ENCODE results near the gene TMEM125. TPM values are rescaled to one million over a fixed set of nuclear protein-coding genes. Genes with fewer than 3 reads are reported as not detected.

TMEM125 gene
- total RNA-seq, 2 donors from 2014 or later = 11.7 to 16.6 TPM

GRCh38 chr1:43266881-43267280, 2.9 kb upstream of the TMEM125 start:
- H3K4me1 Mint-ChIP-seq = peaks cover 16% of the 10 kb centered on the region
- no peak overlapping the region for H3K9ac ChIP-seq (ENCODE audit: extremely low read depth, low read length, poor library complexity, severe bottlenecking)
- H3K27ac ChIP-seq (ENCODE audit: low read depth, low read length) = no peak overlapping the region
- no peak for DNase-seq
- H3K36me3 Mint-ChIP-seq (ENCODE audit: low read depth) = peaks cover 6% of the 10 kb centered on the region
- H3K27me3 Mint-ChIP-seq (ENCODE audit: insufficient read depth) = peaks cover 15% of the 10 kb centered on the region
- H3K9me3 ChIP-seq (ENCODE audit: control insufficient read depth, low read length) = peaks cover 30% of the 10 kb centered on the region
- H3K36me3 ChIP-seq (ENCODE audit: control insufficient read depth, insufficient read depth, low read length) = no peaks in the 10 kb centered on the region
- H3K4me3 ChIP-seq (ENCODE audit: low read length) = no peak overlapping the region
- WGBS, 2 experiments (ENCODE audit: insufficient coverage in 1 of 2, insufficient read length in 1 of 2) = 97 to 100% methylated on average over 1 of the region's 1 CpG
- H3K4me3 Mint-ChIP-seq = no peak overlapping the region
- no peaks in the 10 kb centered on the region for H3K4me1 ChIP-seq (ENCODE audit: control insufficient read depth, insufficient read depth, low read length)
- TF ChIP-seq CTCF (conservative IDR thresholded peaks at IDR 0.05) = no peak
- peaks cover 45% of the 10 kb centered on the region for H3K9me3 Mint-ChIP-seq
- no peaks in the 10 kb centered on the region for H3K27me3 ChIP-seq (ENCODE audit: control insufficient read depth, insufficient read depth, low read length, poor library complexity, severe bottlenecking)
- H3K27ac Mint-ChIP-seq = no peak overlapping the region

GRCh38 chr1:43267291-43267805, 2.4 kb upstream of the TMEM125 start:
- Mint-ChIP-seq H3K27ac (no peak overlapping the region), H3K9me3 (peaks cover 40% of the 10 kb centered on the region), H3K27me3 (ENCODE audit: insufficient read depth) (peaks cover 15% of the 10 kb centered on the region), H3K4me1 (peaks cover 16% of the 10 kb centered on the region), H3K36me3 (ENCODE audit: low read depth) (peaks cover 6% of the 10 kb centered on the region), H3K4me3 (no peak overlapping the region)
- no peak for TF ChIP-seq CTCF (conservative IDR thresholded peaks at IDR 0.05)
- DNase-seq = no peak
- Histone ChIP-seq H3K36me3 (ENCODE audit: control insufficient read depth, insufficient read depth, low read length) (no peaks in the 10 kb centered on the region), H3K9ac (ENCODE audit: extremely low read depth, low read length, poor library complexity, severe bottlenecking) (no peak overlapping the region), H3K4me3 (ENCODE audit: low read length) (no peak overlapping the region), H3K9me3 (ENCODE audit: control insufficient read depth, low read length) (peaks cover 28% of the 10 kb centered on the region), H3K27me3 (ENCODE audit: control insufficient read depth, insufficient read depth, low read length, poor library complexity, severe bottlenecking) (no peaks in the 10 kb centered on the region), H3K27ac (ENCODE audit: low read depth, low read length) (no peak overlapping the region), H3K4me1 (ENCODE audit: control insufficient read depth, insufficient read depth, low read length) (no peaks in the 10 kb centered on the region)
- 92 to 94% methylated on average over 9 of the region's 9 CpGs for WGBS, 2 experiments (ENCODE audit: insufficient coverage in 1 of 2, insufficient read length in 1 of 2)

GRCh38 chr1:43267818-43268425, 1.9 kb upstream of the TMEM125 start:
- no peak for DNase-seq
- H3K9me3 ChIP-seq (ENCODE audit: control insufficient read depth, low read length) = peaks cover 22% of the 10 kb centered on the region
- H3K36me3 ChIP-seq (ENCODE audit: control insufficient read depth, insufficient read depth, low read length) = no peaks in the 10 kb centered on the region
- H3K27ac ChIP-seq (ENCODE audit: low read depth, low read length) = no peak overlapping the region
- H3K27me3 Mint-ChIP-seq (ENCODE audit: insufficient read depth) = peaks cover 15% of the 10 kb centered on the region
- no peak overlapping the region for H3K4me3 Mint-ChIP-seq
- no peak overlapping the region for H3K27ac Mint-ChIP-seq
- peaks cover 16% of the 10 kb centered on the region for H3K4me1 Mint-ChIP-seq
- no peaks in the 10 kb centered on the region for H3K27me3 ChIP-seq (ENCODE audit: control insufficient read depth, insufficient read depth, low read length, poor library complexity, severe bottlenecking)
- 95% methylated on average over 3 of the region's 3 CpGs; no CpG with 5 or more reads in 1 of the 2 experiments for WGBS, 2 experiments (ENCODE audit: insufficient coverage in 1 of 2, insufficient read length in 1 of 2)
- peaks cover 34% of the 10 kb centered on the region for H3K9me3 Mint-ChIP-seq
- no peak for TF ChIP-seq CTCF (conservative IDR thresholded peaks at IDR 0.05)
- no peaks in the 10 kb centered on the region for H3K4me1 ChIP-seq (ENCODE audit: control insufficient read depth, insufficient read depth, low read length)
- H3K36me3 Mint-ChIP-seq (ENCODE audit: low read depth) = peaks cover 6% of the 10 kb centered on the region
- H3K9ac ChIP-seq (ENCODE audit: extremely low read depth, low read length, poor library complexity, severe bottlenecking) = no peak overlapping the region
- H3K4me3 ChIP-seq (ENCODE audit: low read length) = no peak overlapping the region

Data from endodermal cell (in vitro differentiated cells).